MCF 10A (cell line): ENCODE measurements around the gene MB. TPM values are rescaled to one million over a fixed set of nuclear protein-coding genes. Genes with fewer than 3 reads are reported as not detected.

Experiments used
- BruUV-seq: library from RNA; stranded (reverse); fragments of 400-500 nt; replicated peaks from 2 replicates; lab custom pipeline; 2021; lab: Mats Ljungman, UMichigan
- CTCF ChIA-PET: fragments of 300-600 bp; sonication (Branson Sonifier 250); formaldehyde crosslinking; extraction: SDS; loops from one replicate; lab custom pipeline; 2021; ENCODE audit warnings: antibody characterized with exemption, inconsistent platforms; lab: Yijun Ruan, JAX
- POLR2A ChIA-PET: fragments of 300-600, 350-650 bp; sonication (Branson Sonifier 250); formaldehyde crosslinking; extraction: SDS; loops from one replicate; lab custom pipeline; 2020; ENCODE audit warnings: antibody characterized with exemption, inconsistent platforms; lab: Yijun Ruan, JAX
- DNase-seq: peaks from one replicate; pipeline ENCODE4 v3.0.0-alpha.2; 2018; ENCODE audit not compliant: unreplicated experiment
- H3K27ac Mint-ChIP-seq: one replicate; pipeline ENCODE4 v1.8.0; 2022; ENCODE audit warnings: mild to moderate bottlenecking, low read depth, mixed read lengths; ENCODE audit not compliant: unreplicated experiment
- H3K27me3 Mint-ChIP-seq: one replicate; pipeline ENCODE4 v1.8.0; 2022; ENCODE audit warnings: mixed read lengths; ENCODE audit not compliant: insufficient read depth, unreplicated experiment
- H3K36me3 Mint-ChIP-seq: one replicate; pipeline ENCODE4 v1.8.0; 2022; ENCODE audit warnings: mild to moderate bottlenecking, moderate library complexity, mixed read lengths; ENCODE audit not compliant: insufficient read depth, unreplicated experiment
- H3K4me1 Mint-ChIP-seq: one replicate; pipeline ENCODE4 v1.8.0; 2022; ENCODE audit warnings: mixed read lengths; ENCODE audit not compliant: insufficient read depth, unreplicated experiment
- H3K4me3 Mint-ChIP-seq: one replicate; pipeline ENCODE4 v1.8.0; 2022; ENCODE audit warnings: mild to moderate bottlenecking, moderate library complexity, mixed read lengths; ENCODE audit not compliant: unreplicated experiment
- H3K9me3 Mint-ChIP-seq: one replicate; pipeline ENCODE4 v1.8.0; 2022; ENCODE audit warnings: mixed read lengths; ENCODE audit not compliant: unreplicated experiment
- CTCF ChIP-seq: fragments of 200-600 bp; IDR thresholded peaks from one replicate; pipeline ENCODE4 v1.8.0; 2022; ENCODE audit warnings: antibody characterized with exemption, mild to moderate bottlenecking; ENCODE audit not compliant: unreplicated experiment
- intact Hi-C: fragments of 100-400 bp; cut with micrococcal nuclease; formaldehyde crosslinking; loops from 2 replicates; pipeline ENCODE4 v1.14.1; 2022
- total RNA-seq: library from RNA; stranded (reverse); gene quantifications from 2 replicates; pipeline ENCODE4 v1.2.3, GENCODE V29; 2022

Gene MB
- total RNA-seq, 1 experiment from 2014 or later, result not detected

DNA sequence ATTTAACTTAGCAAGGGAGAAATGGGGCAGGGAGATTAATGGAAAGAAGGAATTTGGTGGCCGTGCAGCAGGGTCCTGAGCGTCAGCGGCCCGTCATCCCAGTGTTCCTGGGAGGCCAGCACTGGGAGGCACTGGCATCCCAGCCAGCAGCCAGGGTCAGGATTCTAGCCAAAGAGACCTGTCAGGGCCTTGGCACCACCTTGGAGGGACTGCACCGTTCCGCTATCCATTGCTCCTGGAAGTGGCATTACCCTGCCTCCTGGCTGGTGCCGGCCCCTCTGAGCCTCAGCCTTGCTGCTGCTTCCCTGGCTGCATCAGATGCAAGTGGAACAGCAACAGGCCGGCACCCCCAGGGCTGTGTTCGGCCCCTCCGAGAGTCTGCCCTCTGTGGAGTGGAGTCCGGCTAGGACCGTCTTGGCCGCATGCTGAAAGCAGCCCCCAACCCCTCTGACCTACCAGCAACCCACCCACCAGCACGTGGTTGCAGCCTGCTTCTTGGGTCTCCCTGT is 46.4 kb downstream of the MB start:
- TF ChIP-seq CTCF, result no peak
- H3K4me3 Mint-ChIP-seq, result no peak overlapping the region
- no peak for DNase-seq
- H3K36me3 Mint-ChIP-seq, result no peaks in the 10 kb centered on the region
- intact Hi-C loops, result no loop called here
- ChIA-PET CTCF (interaction anchor here (0.5 to 3.3 kb wide), 7 partner anchors 12 to 220 kb away, joined by 3 to 35 read pairs (median 4); no protein-coding TSS in a partner anchor), POLR2A (no interaction called here)
- H3K27ac Mint-ChIP-seq, result no peak overlapping the region
- peaks cover 17% of the 10 kb centered on the region for H3K4me1 Mint-ChIP-seq
- no TSS peak for BruUV-seq
- no peaks in the 10 kb centered on the region for H3K27me3 Mint-ChIP-seq
- no peaks in the 10 kb centered on the region for H3K9me3 Mint-ChIP-seq

DNA sequence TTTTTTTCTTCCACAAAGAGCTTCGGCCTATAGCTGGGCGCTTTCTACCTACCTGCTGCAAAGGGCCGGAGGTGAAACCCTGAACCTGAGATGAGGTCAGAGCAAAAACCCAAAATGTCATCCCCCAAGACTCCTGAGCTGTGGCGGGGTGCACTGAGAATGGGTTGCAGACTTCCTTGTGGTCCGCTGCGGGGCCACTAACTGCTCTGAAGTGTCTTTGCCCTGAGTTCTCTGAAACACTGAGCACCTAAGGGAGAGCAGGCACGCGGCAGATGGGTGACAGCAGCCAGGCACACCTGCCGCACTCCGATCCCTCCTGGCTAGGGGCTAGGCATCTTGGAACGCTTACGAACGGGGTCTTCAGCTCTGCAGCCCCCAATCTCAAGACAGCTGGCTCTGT is 47.2 kb downstream of the MB start:
- ChIA-PET CTCF (interaction anchor here (0.5 to 1.6 kb wide), 7 partner anchors 12 to 219 kb away, joined by 3 to 10 read pairs (median 4); no protein-coding TSS in a partner anchor), POLR2A (interaction anchor here (0.6 to 0.9 kb wide), 2 partner anchors 12 to 167 kb away, joined by 3 read pairs; no protein-coding TSS in a partner anchor)
- Mint-ChIP-seq H3K36me3 (no peaks in the 10 kb centered on the region), H3K9me3 (no peaks in the 10 kb centered on the region), H3K4me3 (no peak overlapping the region), H3K27me3 (no peaks in the 10 kb centered on the region), H3K4me1 (peaks cover 25% of the 10 kb centered on the region), H3K27ac (no peak overlapping the region)
- DNase-seq, result no peak
- BruUV-seq, result no TSS peak
- TF ChIP-seq CTCF, result no peak
- intact Hi-C loops, result no loop called here

GRCh38 chr22:35568751-35569739 is 48.1 kb downstream of the MB start:
- H3K36me3 Mint-ChIP-seq, result no peaks in the 10 kb centered on the region
- DNase-seq, result peak; percentile 61
- intact Hi-C loops, result no loop called here
- peaks cover 26% of the 10 kb centered on the region for H3K4me1 Mint-ChIP-seq
- no peak overlapping the region for H3K4me3 Mint-ChIP-seq
- H3K27ac Mint-ChIP-seq, result peak overlapping the region; percentile 76
- POLR2A ChIA-PET, result interaction anchor here (0.6 to 1.4 kb wide), 4 partner anchors 9 to 166 kb away, joined by 3 to 5 read pairs (median 4); no protein-coding TSS in a partner anchor
- no TSS peak for BruUV-seq
- TF ChIP-seq CTCF, result no peak
- H3K9me3 Mint-ChIP-seq, result no peaks in the 10 kb centered on the region
- no peaks in the 10 kb centered on the region for H3K27me3 Mint-ChIP-seq
- CTCF ChIA-PET, result interaction anchor here (0.7 to 1.6 kb wide), 5 partner anchors 9 to 218 kb away, joined by 3 to 10 read pairs (median 5); no protein-coding TSS in a partner anchor
